ENCODE measurements around the gene PSMC4. TPM values are rescaled to one million over a fixed set of nuclear protein-coding genes. Genes with fewer than 3 reads are reported as not detected.

The PSMC4 gene
- total RNA-seq, 2 donors from 2014 or later, result 76.0 to 90.2 TPM

DNA sequence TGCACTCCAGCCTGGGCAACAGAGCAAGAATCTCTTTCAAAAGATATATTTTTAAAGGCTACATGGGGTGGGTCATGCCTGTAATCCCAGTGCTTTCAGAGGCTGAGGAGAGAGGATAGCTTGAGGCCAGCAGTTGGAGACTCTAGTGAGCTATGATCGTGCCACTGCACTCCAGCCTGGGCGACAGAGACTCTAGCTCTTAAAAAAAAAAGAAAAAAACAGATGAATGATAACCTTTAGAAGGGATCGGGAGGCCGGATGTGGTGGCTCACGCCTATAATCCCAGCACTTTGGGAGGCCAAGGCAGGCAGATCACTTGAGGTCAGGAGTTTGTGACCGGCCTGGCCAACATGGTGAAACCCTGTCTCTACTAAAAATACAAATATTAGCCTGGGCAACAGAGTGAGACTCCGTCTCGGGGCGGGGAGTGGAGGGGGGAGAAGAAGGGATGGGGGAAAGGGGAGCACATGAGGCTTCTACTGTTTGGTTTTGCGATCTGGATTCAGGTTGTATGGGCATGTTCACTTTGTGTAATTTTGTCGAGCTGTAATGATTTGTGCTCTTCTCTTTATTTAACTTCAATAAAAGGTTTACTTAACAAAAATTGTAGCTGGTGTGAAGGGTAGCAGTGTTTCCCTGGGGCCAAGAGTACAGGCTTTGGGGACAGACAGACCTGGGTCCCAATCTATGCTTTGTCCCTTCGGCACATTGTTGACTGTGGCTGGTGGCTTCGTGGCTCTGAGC, 1.1 kb upstream of the PSMC4 start:
- no peaks in the 10 kb centered on the region for H3K9me3 ChIP-seq
- H3K27me3 ChIP-seq, result no peaks in the 10 kb centered on the region
- peaks cover 27% of the 10 kb centered on the region for H3K36me3 ChIP-seq
- peaks cover 0 to 27% of the 10 kb centered on the region in 2 donors for H3K4me1 ChIP-seq
- TF ChIP-seq, protein P1, sequence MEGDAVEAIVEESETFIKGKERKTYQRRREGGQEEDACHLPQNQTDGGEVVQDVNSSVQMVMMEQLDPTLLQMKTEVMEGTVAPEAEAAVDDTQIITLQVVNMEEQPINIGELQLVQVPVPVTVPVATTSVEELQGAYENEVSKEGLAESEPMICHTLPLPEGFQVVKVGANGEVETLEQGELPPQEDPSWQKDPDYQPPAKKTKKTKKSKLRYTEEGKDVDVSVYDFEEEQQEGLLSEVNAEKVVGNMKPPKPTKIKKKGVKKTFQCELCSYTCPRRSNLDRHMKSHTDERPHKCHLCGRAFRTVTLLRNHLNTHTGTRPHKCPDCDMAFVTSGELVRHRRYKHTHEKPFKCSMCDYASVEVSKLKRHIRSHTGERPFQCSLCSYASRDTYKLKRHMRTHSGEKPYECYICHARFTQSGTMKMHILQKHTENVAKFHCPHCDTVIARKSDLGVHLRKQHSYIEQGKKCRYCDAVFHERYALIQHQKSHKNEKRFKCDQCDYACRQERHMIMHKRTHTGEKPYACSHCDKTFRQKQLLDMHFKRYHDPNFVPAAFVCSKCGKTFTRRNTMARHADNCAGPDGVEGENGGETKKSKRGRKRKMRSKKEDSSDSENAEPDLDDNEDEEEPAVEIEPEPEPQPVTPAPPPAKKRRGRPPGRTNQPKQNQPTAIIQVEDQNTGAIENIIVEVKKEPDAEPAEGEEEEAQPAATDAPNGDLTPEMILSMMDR (IDR thresholded peaks at IDR 0.05), result no peak
- H3K4me3 ChIP-seq, result peak overlapping the region; percentile 81 to 97
- peak overlapping the region; percentile 92 to 94 for H3K27ac ChIP-seq
- no peak for DNase-seq (ENCODE audit: low spot score)

DNA sequence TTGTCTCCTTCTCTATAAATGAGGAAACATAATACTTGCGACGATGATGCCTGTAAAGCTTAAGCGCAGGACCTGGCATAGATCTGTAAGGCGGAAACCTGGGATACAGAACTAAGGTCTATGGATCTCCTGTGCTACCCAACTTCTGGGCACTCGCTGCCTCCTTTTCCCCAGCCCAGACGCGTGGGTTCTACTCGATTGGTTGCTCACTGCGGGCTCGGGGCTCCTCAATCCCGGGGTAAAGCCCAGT, 615 bp upstream of the PSMC4 start:
- Histone ChIP-seq H3K27ac (peak overlapping the region; percentile 92 to 94), H3K9me3 (no peaks in the 10 kb centered on the region), H3K4me1 (peaks cover 0 to 27% of the 10 kb centered on the region in 2 donors), H3K4me3 (peak overlapping the region; percentile 81 to 97), H3K27me3 (no peaks in the 10 kb centered on the region), H3K36me3 (peaks cover 32% of the 10 kb centered on the region)
- no peak for DNase-seq (ENCODE audit: low spot score)
- TF ChIP-seq, protein P1 (IDR thresholded peaks at IDR 0.05), result no peak

DNA sequence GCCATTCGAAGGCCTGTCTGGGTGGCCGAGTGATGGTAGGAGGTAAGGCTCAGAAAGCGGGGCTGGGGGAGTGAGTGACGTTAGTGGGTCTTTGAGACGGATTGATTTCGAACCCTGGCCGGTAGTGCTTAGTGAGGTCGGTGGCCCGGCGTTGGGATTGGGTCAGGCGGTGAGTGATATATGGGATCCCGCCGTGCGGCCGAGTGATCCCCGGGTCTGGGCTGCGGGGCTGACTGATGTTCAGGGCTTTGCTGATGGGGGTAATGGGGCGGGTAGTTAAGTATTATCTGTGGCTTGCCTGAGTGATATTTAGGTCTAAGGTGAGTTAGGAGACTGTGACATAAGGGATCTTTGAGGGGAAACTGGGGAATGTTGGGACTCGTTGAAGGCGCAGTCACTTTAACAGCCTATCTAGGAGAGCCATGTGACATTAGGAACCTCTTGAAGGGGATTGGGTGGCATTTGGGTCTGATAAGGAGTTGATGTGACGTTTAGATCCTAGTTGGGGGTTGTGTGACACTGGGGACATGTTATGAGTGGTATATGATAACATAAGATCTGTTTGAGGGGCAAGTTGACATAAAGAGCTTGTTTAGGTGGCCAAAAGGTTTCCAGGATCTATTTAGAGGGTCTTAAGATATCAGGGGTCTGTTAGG, 543 bp downstream of the PSMC4 start:
- Histone ChIP-seq H3K27ac (peak overlapping the region; percentile 92 to 94), H3K4me3 (peak overlapping the region; percentile 81 to 97), H3K27me3 (no peaks in the 10 kb centered on the region), H3K4me1 (peaks cover 0 to 27% of the 10 kb centered on the region in 2 donors), H3K36me3 (peaks cover 39% of the 10 kb centered on the region), H3K9me3 (no peaks in the 10 kb centered on the region)
- no peak for DNase-seq (ENCODE audit: low spot score)
- TF ChIP-seq, protein P1 (IDR thresholded peaks at IDR 0.05), result no peak

DNA sequence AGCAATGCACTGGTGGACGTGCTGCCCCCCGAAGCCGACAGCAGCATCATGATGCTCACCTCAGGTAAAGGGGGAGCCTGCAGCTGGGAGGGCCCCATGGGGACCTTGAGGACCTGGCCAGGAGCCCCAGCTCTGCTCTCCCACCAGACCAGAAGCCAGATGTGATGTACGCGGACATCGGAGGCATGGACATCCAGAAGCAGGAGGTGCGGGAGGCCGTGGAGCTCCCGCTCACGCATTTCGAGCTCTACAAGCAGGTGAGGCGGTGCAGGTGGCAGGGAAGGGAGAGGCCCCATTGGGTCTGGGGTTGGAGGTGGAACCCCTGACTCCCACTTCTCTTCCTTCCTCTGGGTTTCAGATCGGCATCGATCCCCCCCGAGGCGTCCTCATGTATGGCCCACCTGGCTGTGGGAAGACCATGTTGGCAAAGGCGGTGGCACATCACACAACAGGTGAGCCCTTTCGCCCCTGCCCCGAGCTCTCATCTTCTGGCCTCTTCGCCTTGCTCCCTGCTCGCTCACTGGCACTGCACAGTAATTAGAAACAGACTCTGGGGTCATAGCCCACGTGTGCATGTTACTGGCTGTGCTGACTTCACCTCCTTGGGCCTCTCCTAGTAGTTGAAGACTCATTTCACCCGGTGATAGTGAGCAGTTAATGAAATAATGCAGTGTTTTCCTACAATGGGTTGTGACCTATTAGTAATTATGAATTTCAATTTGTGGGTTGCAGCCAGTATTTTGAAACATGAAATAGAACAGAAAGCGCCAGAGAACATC, 3.6 kb downstream of the PSMC4 start:
- Histone ChIP-seq H3K36me3 (peaks cover 69% of the 10 kb centered on the region), H3K27me3 (no peaks in the 10 kb centered on the region), H3K27ac (no peak overlapping the region), H3K9me3 (no peaks in the 10 kb centered on the region), H3K4me3 (no peak overlapping the region), H3K4me1 (peaks cover 0 to 19% of the 10 kb centered on the region in 2 donors)
- no peak for DNase-seq (ENCODE audit: low spot score)
- TF ChIP-seq, protein P1 (IDR thresholded peaks at IDR 0.05), result no peak

DNA sequence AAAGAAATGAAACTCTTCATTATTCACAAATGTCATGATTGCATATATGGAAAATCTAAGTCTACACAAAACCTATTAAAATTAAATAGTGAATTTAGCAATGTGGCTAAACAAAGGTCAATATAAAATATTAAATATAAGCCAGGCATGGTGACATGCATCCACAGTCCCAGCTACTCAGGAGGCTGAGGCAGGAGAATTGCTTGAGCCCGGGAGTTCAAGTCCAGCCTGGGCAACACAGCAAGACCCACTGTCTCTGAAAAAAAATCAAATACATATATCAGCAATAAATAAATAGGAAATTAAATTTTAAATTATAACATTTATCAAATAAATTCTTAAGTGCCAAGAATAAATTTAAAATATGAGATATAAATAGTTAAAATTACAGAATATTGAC, 11.9 kb downstream of the PSMC4 start:
- no peak for DNase-seq (ENCODE audit: low spot score)
- Histone ChIP-seq H3K36me3 (peaks cover 38% of the 10 kb centered on the region), H3K4me1 (no peaks in the 10 kb centered on the region), H3K4me3 (no peak overlapping the region), H3K9me3 (peaks cover 0 to 17% of the 10 kb centered on the region in 2 donors), H3K27me3 (no peaks in the 10 kb centered on the region), H3K27ac (no peak overlapping the region)
- TF ChIP-seq, protein P1 (IDR thresholded peaks at IDR 0.05), result no peak

All from right atrium auricular region (tissue), 2 donors.